Measurements from ENCODE around the gene CNBD2.
"Not testable (repeated sequence)": the region's sequence is repeated elsewhere in the genome, so short reads cannot be mapped to it uniquely, and the experiment has no call there.

CNBD2 gene

GRCh38 chr20:35953387-35954199 is 14.8 kb upstream of the CNBD2 start:
- Histone ChIP-seq H3K36me3 (ENCODE audit: control insufficient read depth, insufficient read depth, low read length) (no peaks in the 10 kb centered on the region), H3K9me3 (ENCODE audit: control insufficient read depth, insufficient read depth, low read length) (no peaks in the 10 kb centered on the region), H3K4me1 (ENCODE audit: control insufficient read depth, insufficient read depth, low read length) (peaks cover 6% of the 10 kb centered on the region), H3K27me3 (ENCODE audit: control insufficient read depth, insufficient read depth, low read length) (no peaks in the 10 kb centered on the region), H3K4me3 (ENCODE audit: low read depth, low read length) (peak overlapping the region; percentile 86), H3K9ac (ENCODE audit: low read depth, low read length) (peak overlapping the region; percentile 99)

DNA sequence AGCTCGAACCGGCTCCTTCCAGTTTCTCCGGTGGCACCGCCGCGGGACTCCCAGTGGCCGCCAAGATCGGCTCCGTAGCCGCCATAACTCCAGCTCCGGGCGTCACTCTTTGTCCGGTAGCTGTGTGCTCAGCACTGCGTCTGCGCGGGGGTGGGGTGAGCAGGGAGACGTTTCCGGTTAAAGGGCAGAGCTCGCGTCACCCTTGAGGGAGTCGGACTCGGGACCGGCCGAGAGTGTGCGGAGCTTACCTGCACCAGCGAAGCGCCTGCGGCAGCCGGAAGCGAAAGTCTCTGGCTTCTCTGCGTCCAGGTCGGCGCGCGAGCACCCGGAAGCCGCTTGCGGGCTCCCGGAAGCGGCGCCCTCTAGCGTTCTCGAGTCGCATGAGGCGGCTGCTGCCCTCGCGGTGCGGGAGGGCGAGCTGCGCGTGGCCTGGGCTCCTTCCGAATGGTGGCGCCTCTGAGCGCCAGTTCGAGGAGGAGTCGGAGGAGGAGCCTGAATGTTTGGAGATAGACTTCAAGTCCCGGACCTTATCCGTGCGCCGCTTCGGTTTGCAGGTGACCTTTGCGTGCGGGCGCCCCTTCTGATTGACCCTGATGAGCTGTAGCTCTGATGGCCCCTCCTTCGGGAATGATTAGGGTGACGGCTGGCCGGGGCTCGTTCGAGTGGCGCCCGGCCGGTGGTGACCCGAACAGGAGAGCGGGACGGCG is 14.0 kb upstream of the CNBD2 start, which contains the start of gene SCAND1:
TSS of gene SCAND1 (minus strand) at position 303 of the 707 bp plus-strand sequence. CDS start at position 85, 218 bp downstream.
- peaks cover 6% of the 10 kb centered on the region for H3K4me1 ChIP-seq (ENCODE audit: control insufficient read depth, insufficient read depth, low read length)
- H3K27me3 ChIP-seq (ENCODE audit: control insufficient read depth, insufficient read depth, low read length): no peaks in the 10 kb centered on the region
- H3K4me3 ChIP-seq (ENCODE audit: low read depth, low read length): peak within 1 kb of the TSS; percentile 86
- H3K9me3 ChIP-seq (ENCODE audit: control insufficient read depth, insufficient read depth, low read length): no peaks in the 10 kb centered on the region
- H3K9ac ChIP-seq (ENCODE audit: low read depth, low read length): peak within 1 kb of the TSS; percentile 99
- no peaks in the 10 kb centered on the region for H3K36me3 ChIP-seq (ENCODE audit: control insufficient read depth, insufficient read depth, low read length)

GRCh38 chr20:35954907-35955251 is 13.5 kb upstream of the CNBD2 start:
- peak overlapping the region; percentile 62 for H3K9ac ChIP-seq (ENCODE audit: low read depth, low read length)
- H3K27me3 ChIP-seq (ENCODE audit: control insufficient read depth, insufficient read depth, low read length): no peaks in the 10 kb centered on the region
- peaks cover 6% of the 10 kb centered on the region for H3K4me1 ChIP-seq (ENCODE audit: control insufficient read depth, insufficient read depth, low read length)
- no peaks in the 10 kb centered on the region for H3K9me3 ChIP-seq (ENCODE audit: control insufficient read depth, insufficient read depth, low read length)
- no peaks in the 10 kb centered on the region for H3K36me3 ChIP-seq (ENCODE audit: control insufficient read depth, insufficient read depth, low read length)
- H3K4me3 ChIP-seq (ENCODE audit: low read depth, low read length): peak overlapping the region; percentile 77

DNA sequence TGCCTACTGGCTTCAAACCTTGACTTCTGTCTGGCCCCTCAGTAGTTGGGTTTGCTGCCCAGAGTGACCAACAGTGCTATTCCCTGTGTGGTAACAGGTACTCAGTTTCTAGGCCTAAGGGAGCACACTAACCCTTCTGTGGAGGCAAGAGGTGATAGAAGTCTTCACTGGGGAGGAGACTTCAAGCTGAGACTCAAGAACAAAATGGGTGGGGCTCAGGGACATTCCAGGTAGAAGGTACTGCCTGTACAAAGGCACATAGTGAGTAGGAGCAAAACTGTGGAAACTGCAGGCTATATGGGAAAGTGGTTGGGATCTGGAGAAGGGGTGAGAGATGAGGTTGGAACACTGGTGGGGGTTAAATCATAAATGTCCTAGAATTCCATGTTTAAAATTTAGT is 11.8 kb upstream of the CNBD2 start:
- Histone ChIP-seq H3K27me3 (ENCODE audit: control insufficient read depth, insufficient read depth, low read length) (no peaks in the 10 kb centered on the region), H3K9me3 (ENCODE audit: control insufficient read depth, insufficient read depth, low read length) (no peaks in the 10 kb centered on the region), H3K4me1 (ENCODE audit: control insufficient read depth, insufficient read depth, low read length) (peaks cover 6% of the 10 kb centered on the region), H3K9ac (ENCODE audit: low read depth, low read length) (no peak overlapping the region), H3K36me3 (ENCODE audit: control insufficient read depth, insufficient read depth, low read length) (no peaks in the 10 kb centered on the region), H3K4me3 (ENCODE audit: low read depth, low read length) (no peak overlapping the region)

DNA sequence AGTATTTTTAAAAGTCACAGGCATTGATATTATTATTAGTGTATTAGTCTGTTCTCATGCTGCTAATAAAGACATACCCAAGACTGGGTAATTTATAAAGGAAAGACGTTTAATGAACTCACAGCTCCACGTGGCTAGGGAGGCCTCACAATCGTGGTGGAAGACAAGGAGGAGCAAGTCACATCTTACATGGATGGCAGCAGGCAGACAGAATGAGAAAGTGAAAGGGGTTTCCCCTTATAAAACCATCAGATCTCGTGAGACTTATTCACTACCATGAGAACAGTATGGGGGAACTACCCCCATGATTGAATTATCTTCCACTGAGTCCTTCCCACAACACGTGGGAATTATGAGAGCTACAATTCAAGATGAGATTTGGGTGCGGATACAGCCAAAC is 9.1 kb upstream of the CNBD2 start:
- not testable (repeated sequence) for H3K36me3 ChIP-seq (ENCODE audit: control insufficient read depth, insufficient read depth, low read length); H3K9me3 ChIP-seq (ENCODE audit: control insufficient read depth, insufficient read depth, low read length); H3K9ac ChIP-seq (ENCODE audit: low read depth, low read length); H3K27me3 ChIP-seq (ENCODE audit: control insufficient read depth, insufficient read depth, low read length); H3K4me3 ChIP-seq (ENCODE audit: low read depth, low read length); H3K4me1 ChIP-seq (ENCODE audit: control insufficient read depth, insufficient read depth, low read length)

- H3K9me3 ChIP-seq (ENCODE audit: control insufficient read depth, insufficient read depth, low read length): no peaks in the 10 kb centered on the region
- peaks cover 5% of the 10 kb centered on the region for H3K4me1 ChIP-seq (ENCODE audit: control insufficient read depth, insufficient read depth, low read length)
- no peak overlapping the region for H3K4me3 ChIP-seq (ENCODE audit: low read depth, low read length)
- no peaks in the 10 kb centered on the region for H3K36me3 ChIP-seq (ENCODE audit: control insufficient read depth, insufficient read depth, low read length)
- H3K9ac ChIP-seq (ENCODE audit: low read depth, low read length): no peak overlapping the region
- H3K27me3 ChIP-seq (ENCODE audit: control insufficient read depth, insufficient read depth, low read length): no peaks in the 10 kb centered on the region
These were observed 4.5 kb upstream of the CNBD2 start for GRCh38 chr20:35963878-35964277.

DNA sequence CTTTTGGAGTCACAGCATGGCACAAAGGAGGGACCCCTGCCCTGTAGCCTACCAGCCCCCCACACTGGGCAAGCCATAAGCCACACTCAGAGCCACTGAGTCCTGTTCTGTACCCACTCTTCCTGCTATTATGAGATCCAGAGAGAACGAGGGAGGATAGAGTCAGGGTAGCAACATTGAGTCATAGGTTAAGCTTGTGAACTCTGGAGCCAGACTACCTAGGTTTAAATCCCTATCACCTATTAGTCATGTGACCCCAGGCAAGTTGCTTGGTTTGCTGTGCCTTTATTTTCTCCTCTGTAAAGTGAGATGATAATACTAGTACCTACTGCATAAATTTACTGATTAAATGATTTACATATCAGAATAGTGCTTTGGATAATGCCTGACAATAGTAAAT is 540 bp downstream of the CNBD2 start:
- H3K9ac ChIP-seq (ENCODE audit: low read depth, low read length): no peak overlapping the region
- H3K4me3 ChIP-seq (ENCODE audit: low read depth, low read length): no peak overlapping the region

DNA sequence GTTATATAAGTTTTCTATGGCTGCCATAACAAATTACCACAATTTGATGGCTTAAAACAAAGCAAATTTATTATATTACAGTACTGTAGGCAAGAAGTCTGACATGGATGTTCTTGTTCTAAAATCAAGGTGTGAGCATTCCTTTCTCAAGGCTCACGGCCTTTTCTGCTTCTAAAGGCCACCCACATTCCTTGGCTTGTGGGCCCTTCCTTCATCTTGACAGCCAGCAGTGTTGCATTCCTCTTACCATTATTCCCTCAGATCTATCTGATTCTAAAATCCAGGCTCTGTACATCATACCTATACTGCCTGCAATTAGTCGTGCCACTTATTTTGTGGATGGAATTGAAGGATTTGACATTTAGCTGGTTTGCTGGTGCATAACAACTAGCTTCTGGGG is 3.6 kb downstream of the CNBD2 start:
- peaks cover 5% of the 10 kb centered on the region for H3K4me1 ChIP-seq (ENCODE audit: control insufficient read depth, insufficient read depth, low read length)
- no peak overlapping the region for H3K9ac ChIP-seq (ENCODE audit: low read depth, low read length)
- no peaks in the 10 kb centered on the region for H3K27me3 ChIP-seq (ENCODE audit: control insufficient read depth, insufficient read depth, low read length)
- H3K36me3 ChIP-seq (ENCODE audit: control insufficient read depth, insufficient read depth, low read length): no peaks in the 10 kb centered on the region
- no peaks in the 10 kb centered on the region for H3K9me3 ChIP-seq (ENCODE audit: control insufficient read depth, insufficient read depth, low read length)
- no peak overlapping the region for H3K4me3 ChIP-seq (ENCODE audit: low read depth, low read length)

More for the DNA sequence above, 540 bp downstream of the CNBD2 start:
- Histone ChIP-seq H3K36me3 (ENCODE audit: control insufficient read depth, insufficient read depth, low read length) (no peaks in the 10 kb centered on the region), H3K4me1 (ENCODE audit: control insufficient read depth, insufficient read depth, low read length) (peaks cover 5% of the 10 kb centered on the region), H3K27me3 (ENCODE audit: control insufficient read depth, insufficient read depth, low read length) (no peaks in the 10 kb centered on the region), H3K9me3 (ENCODE audit: control insufficient read depth, insufficient read depth, low read length) (no peaks in the 10 kb centered on the region)

DNA sequence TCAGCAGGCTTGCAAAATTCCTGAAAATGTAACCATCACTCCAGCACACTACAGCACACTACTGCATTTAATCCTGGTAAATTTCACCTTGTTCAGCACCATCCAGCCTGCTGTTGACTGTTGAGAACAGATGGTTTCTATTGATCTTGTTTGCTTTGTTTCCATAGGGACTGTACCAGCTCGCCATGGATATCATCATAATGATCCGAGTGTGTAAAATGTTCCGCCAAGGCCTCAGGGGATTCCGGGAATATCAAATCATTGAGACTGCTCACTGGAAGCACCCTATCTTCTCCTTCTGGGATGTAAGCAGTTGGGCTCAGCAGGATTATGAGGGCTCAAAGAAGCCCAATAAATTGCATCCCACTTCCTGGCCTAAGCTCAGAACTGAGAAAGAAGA is 4.1 kb downstream of the CNBD2 start:
- Histone ChIP-seq H3K27me3 (ENCODE audit: control insufficient read depth, insufficient read depth, low read length) (no peaks in the 10 kb centered on the region), H3K9ac (ENCODE audit: low read depth, low read length) (no peak overlapping the region), H3K4me1 (ENCODE audit: control insufficient read depth, insufficient read depth, low read length) (peaks cover 5% of the 10 kb centered on the region), H3K9me3 (ENCODE audit: control insufficient read depth, insufficient read depth, low read length) (no peaks in the 10 kb centered on the region), H3K36me3 (ENCODE audit: control insufficient read depth, insufficient read depth, low read length) (no peaks in the 10 kb centered on the region), H3K4me3 (ENCODE audit: low read depth, low read length) (no peak overlapping the region)

- H3K4me3 ChIP-seq (ENCODE audit: low read depth, low read length): no peak overlapping the region
- no peak overlapping the region for H3K9ac ChIP-seq (ENCODE audit: low read depth, low read length)
- no peaks in the 10 kb centered on the region for H3K9me3 ChIP-seq (ENCODE audit: control insufficient read depth, insufficient read depth, low read length)
- no peaks in the 10 kb centered on the region for H3K27me3 ChIP-seq (ENCODE audit: control insufficient read depth, insufficient read depth, low read length)
- no peaks in the 10 kb centered on the region for H3K36me3 ChIP-seq (ENCODE audit: control insufficient read depth, insufficient read depth, low read length)
- no peaks in the 10 kb centered on the region for H3K4me1 ChIP-seq (ENCODE audit: control insufficient read depth, insufficient read depth, low read length)
These were observed 5.9 kb downstream of the CNBD2 start for GRCh38 chr20:35974256-35974655.

GRCh38 chr20:35975576-35976373 is 7.4 kb downstream of the CNBD2 start:
- no peak overlapping the region for H3K9ac ChIP-seq (ENCODE audit: low read depth, low read length)
- H3K9me3 ChIP-seq (ENCODE audit: control insufficient read depth, insufficient read depth, low read length): no peaks in the 10 kb centered on the region
- no peaks in the 10 kb centered on the region for H3K27me3 ChIP-seq (ENCODE audit: control insufficient read depth, insufficient read depth, low read length)
- no peaks in the 10 kb centered on the region for H3K36me3 ChIP-seq (ENCODE audit: control insufficient read depth, insufficient read depth, low read length)
- no peaks in the 10 kb centered on the region for H3K4me1 ChIP-seq (ENCODE audit: control insufficient read depth, insufficient read depth, low read length)
- no peak overlapping the region for H3K4me3 ChIP-seq (ENCODE audit: low read depth, low read length)

Measured in iPS-15b (cell line).